Activated naive CD4-positive, alpha-beta T cell treated with Interleukin-2 at 50 U/mL for 16 hours (primary cell): ENCODE results near the gene NHLH1.

Experiments
- DNase-seq: peaks from one replicate; pipeline ENCODE4 v3.0.0-alpha.2; 2020

Gene NHLH1

GRCh38 chr1:160414881-160415280 is 48.0 kb downstream of the NHLH1 start:
- no peak for DNase-seq

DNA sequence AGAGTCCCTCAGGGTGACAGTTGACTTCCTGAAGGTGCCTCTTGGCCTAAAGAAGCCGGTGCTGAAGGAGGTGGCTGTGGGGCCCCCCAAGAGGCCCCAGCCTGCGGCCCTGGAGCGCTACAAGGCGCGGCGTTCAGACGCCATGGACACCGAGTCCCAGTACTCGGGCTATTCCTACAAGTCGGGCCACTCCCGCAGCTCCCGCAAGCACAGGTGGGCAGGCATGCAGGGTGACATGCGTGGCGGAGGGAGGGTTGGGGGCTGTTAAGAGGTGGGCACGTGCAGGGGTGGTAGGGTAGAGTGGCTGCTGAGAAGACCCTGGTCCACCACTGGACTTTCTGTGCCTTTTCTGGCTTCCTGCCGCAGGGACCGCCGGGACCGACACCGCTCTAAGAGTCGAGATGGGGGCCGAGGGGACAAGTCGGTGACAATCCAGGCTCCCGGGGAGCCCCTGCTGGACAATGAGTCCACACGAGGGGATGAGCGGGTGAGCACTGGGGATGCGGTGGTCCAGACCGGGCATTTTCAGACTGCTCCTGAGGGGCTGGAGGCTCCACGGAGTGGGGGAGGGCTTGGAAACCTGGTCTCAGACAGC is 48.9 kb downstream of the NHLH1 start:
- DNase-seq = no peak

- DNase-seq = no peak
Measured at GRCh38 chr1:160416369-160416768, 49.5 kb downstream of the NHLH1 start.

DNA sequence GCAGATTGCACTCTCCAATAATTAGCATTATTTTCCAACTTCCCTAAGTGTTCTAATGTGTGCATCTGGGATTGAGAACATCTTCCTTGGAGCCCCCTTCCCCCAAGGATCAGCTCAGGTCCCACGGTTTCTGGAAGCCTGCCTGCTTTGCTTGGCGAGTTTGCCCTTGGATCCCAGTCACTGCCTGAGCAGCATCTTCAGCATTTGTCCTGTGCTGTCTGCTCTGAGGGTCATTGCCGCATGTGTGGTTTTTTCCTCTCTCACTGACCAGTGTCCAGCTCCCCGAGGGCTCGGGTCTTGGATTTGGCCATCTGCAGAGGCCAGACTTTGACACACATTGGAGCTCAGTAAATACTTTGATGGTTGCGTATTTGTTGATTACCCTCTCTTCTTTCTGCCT is 51.6 kb downstream of the NHLH1 start:
- DNase-seq = no peak

DNA sequence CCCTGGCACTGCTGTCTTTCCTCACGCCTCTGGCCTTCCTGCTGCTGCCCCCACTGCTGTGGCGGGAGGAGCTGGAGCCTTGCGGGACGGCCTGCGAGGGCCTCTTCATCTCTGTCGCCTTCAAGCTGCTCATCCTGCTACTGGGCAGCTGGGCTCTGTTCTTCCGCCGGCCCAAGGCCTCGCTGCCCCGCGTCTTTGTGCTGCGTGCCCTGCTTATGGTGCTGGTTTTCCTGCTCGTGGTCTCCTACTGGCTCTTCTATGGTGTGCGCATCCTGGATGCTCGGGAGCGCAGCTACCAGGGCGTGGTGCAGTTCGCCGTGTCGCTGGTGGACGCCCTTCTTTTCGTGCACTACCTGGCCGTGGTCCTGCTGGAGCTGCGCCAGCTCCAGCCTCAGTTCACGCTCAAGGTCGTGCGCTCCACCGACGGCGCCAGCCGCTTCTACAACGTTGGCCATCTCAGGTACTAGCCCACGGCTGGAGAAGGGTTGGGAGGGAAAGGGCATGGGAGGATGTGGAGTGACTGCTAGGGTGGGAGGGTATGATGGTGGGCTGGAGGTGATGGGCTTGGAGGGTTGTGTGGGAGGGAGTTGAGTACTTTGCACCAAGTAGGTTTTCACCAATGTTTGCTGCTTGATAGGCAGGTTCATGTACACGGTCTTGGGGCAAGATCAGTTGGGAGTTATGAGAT is 52.4 kb downstream of the NHLH1 start:
- no peak for DNase-seq

DNA sequence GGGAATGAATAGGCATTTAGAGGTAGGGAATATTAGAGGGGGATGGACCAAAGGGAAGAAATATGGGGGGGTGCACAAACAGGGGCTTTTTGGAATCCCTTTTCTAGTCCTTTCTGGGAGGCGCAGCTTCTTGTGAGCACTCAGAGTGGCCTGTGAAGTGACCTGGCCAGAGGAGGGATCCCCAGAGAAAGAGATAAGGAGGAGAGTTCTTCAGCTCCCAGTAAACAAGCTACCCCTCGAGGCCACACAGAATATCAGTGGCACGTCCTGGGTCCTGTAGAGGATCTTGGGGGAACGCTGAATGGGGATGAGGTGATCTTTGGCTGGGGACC is 52.9 kb downstream of the NHLH1 start:
- DNase-seq = no peak

GRCh38 chr1:160420881-160421842 is 54.3 kb downstream of the NHLH1 start:
- DNase-seq = no peak

GRCh38 chr1:160421881-160422280 is 55.0 kb downstream of the NHLH1 start:
- no peak for DNase-seq
